ENCODE results near the gene CHAF1A.

GRCh38 chr19:4362101-4362828 is 40.2 kb upstream of the CHAF1A start:
- TF ChIP-seq CTCF (IDR thresholded peaks at IDR 0.05; ENCODE audit: low read depth, low read length, missing input control) (no peak), MAX (IDR thresholded peaks at IDR 0.05) (no peak), EGR1 (IDR thresholded peaks at IDR 0.05; ENCODE audit: low read depth in 2 of 2) (no peak), ZBTB33 (IDR thresholded peaks at IDR 0.05) (no peak), YY1 (IDR thresholded peaks at IDR 0.05) (no peak), RXRA (IDR thresholded peaks at IDR 0.05) (no peak), FOXA1 (IDR thresholded peaks at IDR 0.05) (no peak), ATF3 (IDR thresholded peaks at IDR 0.05) (no peak), REST (IDR thresholded peaks at IDR 0.05) (no peak), JUND (IDR thresholded peaks at IDR 0.05) (no peak), RAD21 (IDR thresholded peaks at IDR 0.05) (no peak), TAF1 (conservative IDR thresholded peaks at IDR 0.05) (no peak), SP1 (IDR thresholded peaks at IDR 0.05) (no peak), GABPA (IDR thresholded peaks at IDR 0.05 in 1 of 2, conservative IDR thresholded peaks at IDR 0.05 in 1 of 2) (no peak)
